HG03108 (cell line): ENCODE measurements around the gene CDCP2.
"Not testable (repeated sequence)": the region's sequence is repeated elsewhere in the genome, so short reads cannot be mapped to it uniquely, and the experiment has no call there.

Experiments used
- ATAC-seq: cut with Tn5 transposase; IDR thresholded peaks from one replicate; pipeline ENCODE4 v1.9.1; 2021; ENCODE audit warnings: moderate library complexity; ENCODE audit not compliant: unreplicated experiment

CDCP2 gene

GRCh38 chr1:54168206-54168965 is 15.6 kb upstream of the CDCP2 start:
- ATAC-seq, result no peak

GRCh38 chr1:54167422-54168139 is 14.8 kb upstream of the CDCP2 start:
- no peak for ATAC-seq

GRCh38 chr1:54166357-54166756 is 13.6 kb upstream of the CDCP2 start:
- not testable (repeated sequence) for ATAC-seq

- no peak for ATAC-seq
Measured at GRCh38 chr1:54165146-54165545, 12.3 kb upstream of the CDCP2 start.

- ATAC-seq, result no peak
Measured at GRCh38 chr1:54163573-54163972, 10.8 kb upstream of the CDCP2 start.

- no peak for ATAC-seq
Measured at GRCh38 chr1:54163051-54163450, 10.3 kb upstream of the CDCP2 start.

- no peak for ATAC-seq
Measured at GRCh38 chr1:54161495-54162168, 8.8 kb upstream of the CDCP2 start.

- no peak for ATAC-seq
Measured at GRCh38 chr1:54160351-54160750, 7.6 kb upstream of the CDCP2 start.

GRCh38 chr1:54159733-54160316 is 7.0 kb upstream of the CDCP2 start:
- ATAC-seq, result no peak

GRCh38 chr1:54158071-54158470 is 5.3 kb upstream of the CDCP2 start:
- ATAC-seq, result no peak

GRCh38 chr1:54157401-54157800 is 4.6 kb upstream of the CDCP2 start:
- no peak for ATAC-seq

GRCh38 chr1:54156986-54157385 is 4.2 kb upstream of the CDCP2 start:
- ATAC-seq, result no peak

- ATAC-seq, result no peak
Measured at GRCh38 chr1:54156201-54156600, 3.4 kb upstream of the CDCP2 start.

- no peak for ATAC-seq
Measured at GRCh38 chr1:54153535-54154439, 987 bp upstream of the CDCP2 start.

- no peak for ATAC-seq
Measured at GRCh38 chr1:54151013-54151412, 1.8 kb downstream of the CDCP2 start.

GRCh38 chr1:54149734-54150133 is 3.1 kb downstream of the CDCP2 start:
- no peak for ATAC-seq

GRCh38 chr1:54144366-54144765 is 8.4 kb downstream of the CDCP2 start:
- ATAC-seq, result no peak

- ATAC-seq, result no peak
Measured at GRCh38 chr1:54142146-54142900, 10.5 kb downstream of the CDCP2 start.

- ATAC-seq, result no peak
Measured at GRCh38 chr1:54139711-54140110, 13.1 kb downstream of the CDCP2 start.

GRCh38 chr1:54138994-54139393 is 13.8 kb downstream of the CDCP2 start:
- ATAC-seq, result no peak
